ENCODE measurements around the gene MGAT2.
A peak's percentile ranks its signal among the peaks of the same experiment; 100 is the strongest.

MGAT2 gene

DNA sequence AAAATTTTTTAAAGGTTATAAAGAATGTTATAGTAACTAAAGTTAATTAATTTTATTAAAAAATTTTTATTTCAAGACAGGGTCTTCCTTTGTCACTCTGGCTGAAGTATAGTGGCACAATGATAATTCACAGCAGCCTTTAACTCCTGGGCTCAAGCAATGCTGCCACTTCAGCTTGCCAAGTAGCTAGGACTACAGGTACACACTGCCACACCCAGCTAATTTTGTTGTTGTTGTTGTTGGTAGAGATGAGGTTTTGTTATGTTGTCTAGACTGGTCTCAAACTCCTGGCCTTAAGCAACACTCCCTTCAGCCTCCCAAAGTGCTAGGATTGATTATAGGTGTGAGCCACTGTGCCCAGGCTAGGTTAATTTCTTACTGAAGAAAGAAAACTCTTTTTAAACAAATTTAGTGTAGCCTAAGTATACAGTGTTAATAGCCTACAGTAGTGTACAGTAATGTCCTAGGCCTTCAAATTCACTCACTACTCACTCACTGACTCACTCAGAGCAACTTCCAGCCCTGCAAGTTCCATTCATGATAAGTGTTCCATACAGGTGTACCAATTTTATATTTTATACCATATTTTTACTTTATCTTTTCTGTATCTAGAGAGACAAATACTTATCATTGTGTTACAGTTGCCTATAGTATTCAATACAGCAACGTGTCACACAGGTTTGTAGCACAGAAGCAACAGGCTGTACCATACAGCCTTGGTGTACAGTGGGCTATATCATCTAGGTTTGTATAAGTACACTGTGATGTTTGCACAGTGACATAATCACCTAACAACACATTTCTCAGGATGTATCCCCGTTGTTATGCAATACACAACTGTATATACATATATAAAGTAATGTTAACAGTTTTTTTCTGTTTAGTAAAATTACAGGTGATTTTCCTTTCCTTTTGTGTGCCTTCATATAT lies 39.2 kb downstream of the MGAT2 start:
- DNase-seq: peak in 1 of 2 experiments; percentile 5

DNA sequence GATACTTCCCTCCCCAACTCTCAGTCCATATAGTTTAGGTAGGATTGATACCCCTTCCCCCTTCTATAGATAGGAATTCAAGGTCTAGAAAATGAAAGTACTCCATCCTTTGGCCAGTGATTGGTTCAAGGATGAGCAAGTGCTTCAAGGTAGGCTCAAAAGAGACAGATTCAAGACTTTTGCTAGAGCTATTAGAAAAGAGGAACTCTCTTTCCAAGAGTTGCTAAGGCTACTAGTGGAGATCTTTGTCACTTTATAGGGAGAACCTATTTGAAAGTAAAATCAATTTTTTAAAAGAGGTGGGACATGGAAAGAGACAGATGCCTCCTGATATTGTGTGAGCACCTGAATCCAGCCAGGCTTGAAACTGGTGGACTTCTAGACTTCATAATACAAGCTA lies 49.9 kb downstream of the MGAT2 start:
- DNase-seq: no peak

All from NCI-H2081 (cell line).